Memory B cell (primary cell): ENCODE data around the gene OR2G2.

ENCODE experiments used
- ATAC-seq: fragments of 150-1000 bp; cut with Tn5 transposase; 2 replicates; pipeline ENCODE4 v1.10.0; 2021; ENCODE audit warnings: low read depth, mild to moderate bottlenecking, moderate library complexity
- DNase-seq, 2 donors: peaks; one replicate each; pipeline ENCODE4 v3.0.0; 2022; ENCODE audit warnings: low spot score in 2 of 2
- H3K27ac Mint-ChIP-seq: one replicate; pipeline ENCODE4 v1.8.0; 2022; ENCODE audit warnings: mild to moderate bottlenecking, moderate library complexity, mixed read lengths
- H3K27me3 Mint-ChIP-seq: one replicate; pipeline ENCODE4 v1.8.0; 2022; ENCODE audit warnings: mixed read lengths
- H3K36me3 Mint-ChIP-seq: one replicate; pipeline ENCODE4 v1.8.0; 2022; ENCODE audit warnings: mild to moderate bottlenecking, mixed read lengths
- H3K4me1 Mint-ChIP-seq: one replicate; pipeline ENCODE4 v1.8.0; 2022; ENCODE audit warnings: mixed read lengths
- H3K4me3 Mint-ChIP-seq: one replicate; pipeline ENCODE4 v1.8.0; 2022; ENCODE audit warnings: mild to moderate bottlenecking, moderate library complexity, mixed read lengths
- H3K9me3 Mint-ChIP-seq: one replicate; pipeline ENCODE4 v1.8.0; 2022; ENCODE audit warnings: mixed read lengths

Gene OR2G2

DNA sequence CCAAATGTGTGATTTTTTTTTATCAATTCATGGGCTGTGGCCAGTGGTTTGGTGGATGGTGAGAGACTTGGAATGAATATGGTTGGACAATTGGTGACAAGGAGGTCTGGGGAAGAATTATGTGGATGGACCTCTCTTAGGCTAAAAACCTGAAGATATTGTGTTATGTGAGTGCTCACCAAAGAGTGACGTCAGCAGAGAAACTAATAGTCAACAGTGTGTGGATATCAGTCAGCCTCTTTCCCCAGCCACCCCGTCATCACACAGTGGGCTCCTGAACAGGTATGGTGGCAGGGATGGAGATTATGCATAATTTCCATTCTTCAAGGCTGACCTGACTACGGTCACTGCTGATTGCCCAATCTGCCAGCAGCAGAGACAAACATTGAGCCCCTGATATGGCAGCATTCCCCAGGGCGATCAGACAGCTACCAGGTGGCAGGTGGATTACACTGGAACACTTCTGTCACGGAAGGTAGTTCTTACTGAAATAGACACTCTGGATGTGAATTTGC lies 9.2 kb upstream of the OR2G2 start:
- peaks cover 5% of the 10 kb centered on the region for H3K27me3 Mint-ChIP-seq
- H3K4me3 Mint-ChIP-seq: no peak overlapping the region
- no peak for ATAC-seq
- no peaks in the 10 kb centered on the region for H3K9me3 Mint-ChIP-seq
- H3K27ac Mint-ChIP-seq: no peak overlapping the region
- DNase-seq: no peak
- no peaks in the 10 kb centered on the region for H3K36me3 Mint-ChIP-seq
- no peaks in the 10 kb centered on the region for H3K4me1 Mint-ChIP-seq

DNA sequence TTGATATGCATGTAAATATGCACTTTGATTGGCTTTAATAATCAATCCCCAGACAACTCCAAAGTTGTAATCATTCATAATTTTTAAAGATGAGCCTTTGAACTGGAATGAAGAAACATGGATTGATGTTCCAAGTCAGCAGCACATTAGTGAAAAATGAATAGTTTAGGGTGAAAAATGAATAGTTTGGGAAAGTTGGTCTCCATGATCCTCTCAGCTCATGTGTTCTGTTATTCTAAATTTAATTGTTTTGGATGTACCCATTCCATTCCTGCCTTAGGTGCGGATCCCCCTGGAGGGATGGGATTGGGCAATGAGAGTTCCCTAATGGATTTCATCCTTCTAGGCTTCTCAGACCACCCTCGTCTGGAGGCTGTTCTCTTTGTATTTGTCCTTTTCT lies 17.1 kb downstream of the OR2G2 start, which contains the start of gene OR2G3:
TSS of gene OR2G3 (plus strand) at position 301 of the 400 bp plus-strand sequence. CDS start at position 301, 0 bp downstream.
- peaks cover 3% of the 10 kb centered on the region for H3K36me3 Mint-ChIP-seq
- H3K4me1 Mint-ChIP-seq: no peaks in the 10 kb centered on the region
- ATAC-seq: no peak
- DNase-seq: no peak
- peaks cover 5% of the 10 kb centered on the region for H3K9me3 Mint-ChIP-seq
- H3K4me3 Mint-ChIP-seq: no peak within 1 kb of the TSS
- H3K27me3 Mint-ChIP-seq: peaks cover 8% of the 10 kb centered on the region
- no peak within 1 kb of the TSS for H3K27ac Mint-ChIP-seq

DNA sequence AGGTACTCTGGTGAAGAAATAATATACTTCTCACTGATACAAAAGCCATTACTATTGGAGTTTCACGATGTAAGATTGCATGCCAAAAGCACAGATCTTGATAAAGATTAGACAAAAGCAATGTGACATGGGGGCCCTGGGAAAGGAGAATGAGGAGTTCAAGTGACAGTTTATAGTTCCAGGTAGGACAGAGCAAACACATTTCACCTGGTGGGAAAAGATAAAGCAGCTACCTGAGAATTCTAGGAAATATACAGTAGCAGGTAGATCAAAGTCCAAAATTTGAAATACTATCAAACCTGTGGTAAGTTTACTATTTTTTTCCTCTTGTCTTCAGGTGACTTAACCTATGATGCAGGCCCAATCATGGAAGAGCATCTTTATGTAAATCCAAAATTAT lies 25.2 kb downstream of the OR2G2 start:
- ATAC-seq: no peak
- Mint-ChIP-seq H3K9me3 (peaks cover 6% of the 10 kb centered on the region), H3K27ac (no peak overlapping the region), H3K4me3 (no peak overlapping the region), H3K4me1 (no peaks in the 10 kb centered on the region), H3K36me3 (peaks cover 3% of the 10 kb centered on the region), H3K27me3 (peaks cover 4% of the 10 kb centered on the region)
- DNase-seq: no peak

DNA sequence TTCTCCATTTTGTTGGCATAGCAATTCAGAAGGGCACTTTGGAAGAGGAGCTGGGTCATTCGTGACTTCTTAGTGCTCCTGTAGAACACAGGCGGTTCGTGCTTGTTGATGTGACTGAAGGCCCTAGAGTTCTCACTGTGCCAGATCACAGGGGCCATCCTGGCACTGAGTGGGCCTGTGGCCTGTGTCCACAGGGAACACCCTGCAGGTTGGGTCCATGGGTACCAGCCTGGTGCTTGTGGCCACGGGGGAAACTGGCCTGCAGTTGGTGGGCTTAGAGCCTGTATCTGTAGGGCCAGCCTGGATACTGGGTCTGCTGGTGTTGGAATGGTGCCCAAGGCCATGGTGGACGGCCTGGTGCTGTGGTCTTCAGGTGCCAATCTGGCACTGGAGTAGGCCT lies 26.5 kb downstream of the OR2G2 start:
- DNase-seq (no peak), ATAC-seq (no peak)
- no peak overlapping the region for H3K27ac Mint-ChIP-seq
- H3K4me3 Mint-ChIP-seq: no peak overlapping the region
- H3K36me3 Mint-ChIP-seq: peaks cover under 1% of the 10 kb centered on the region
- H3K4me1 Mint-ChIP-seq: no peaks in the 10 kb centered on the region
- peaks cover 4% of the 10 kb centered on the region for H3K9me3 Mint-ChIP-seq
- peaks cover 3% of the 10 kb centered on the region for H3K27me3 Mint-ChIP-seq

DNA sequence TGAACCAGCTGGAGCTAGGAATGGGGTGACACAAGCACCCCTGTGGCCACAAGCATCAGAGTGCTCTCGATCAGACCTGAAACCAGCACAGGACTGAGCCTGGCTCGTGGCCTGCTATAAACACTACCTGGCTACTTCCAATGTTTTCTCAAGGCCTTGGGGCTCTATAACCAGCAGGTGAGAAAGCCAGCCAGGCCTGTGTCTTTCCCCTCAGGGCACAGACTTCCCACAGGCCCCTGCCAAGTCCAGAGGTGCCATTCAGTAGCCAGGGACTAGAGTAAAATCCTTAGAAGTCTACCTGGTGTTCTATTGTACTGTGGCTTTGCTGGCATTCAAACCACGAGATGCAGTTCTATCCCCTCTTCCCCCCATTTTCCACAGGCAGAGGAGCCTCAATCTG lies 39.8 kb downstream of the OR2G2 start:
- Mint-ChIP-seq H3K4me1 (no peaks in the 10 kb centered on the region), H3K27me3 (no peaks in the 10 kb centered on the region), H3K9me3 (peaks cover 12% of the 10 kb centered on the region), H3K36me3 (no peaks in the 10 kb centered on the region), H3K4me3 (no peak overlapping the region), H3K27ac (no peak overlapping the region)
- DNase-seq (no peak), ATAC-seq (no peak)

DNA sequence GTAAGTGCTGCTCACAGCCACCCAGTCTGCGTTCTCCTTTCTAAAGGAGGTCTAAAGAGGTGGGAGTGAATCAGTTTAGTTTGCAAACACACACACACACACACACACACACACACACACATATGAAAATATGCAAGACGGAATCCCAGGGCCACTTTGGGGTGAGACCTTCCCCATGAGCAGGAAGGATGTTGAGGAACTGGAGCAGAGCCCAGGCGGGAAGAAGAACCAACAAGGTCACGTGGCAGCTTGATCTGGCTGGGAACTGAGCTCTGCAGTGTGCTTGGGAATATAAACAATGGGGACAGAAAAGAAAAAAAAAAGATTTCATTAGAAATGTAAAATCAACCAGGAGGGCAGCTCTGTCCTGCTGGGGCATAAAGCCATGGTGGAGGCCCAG lies 49.9 kb downstream of the OR2G2 start:
- H3K27me3 Mint-ChIP-seq: peaks cover 16% of the 10 kb centered on the region
- ATAC-seq (no peak), DNase-seq (no peak)
- H3K9me3 Mint-ChIP-seq: peaks cover 4% of the 10 kb centered on the region
- H3K4me3 Mint-ChIP-seq: no peak overlapping the region
- H3K27ac Mint-ChIP-seq: no peak overlapping the region
- peaks cover 2% of the 10 kb centered on the region for H3K36me3 Mint-ChIP-seq
- H3K4me1 Mint-ChIP-seq: peaks cover 3% of the 10 kb centered on the region

DNA sequence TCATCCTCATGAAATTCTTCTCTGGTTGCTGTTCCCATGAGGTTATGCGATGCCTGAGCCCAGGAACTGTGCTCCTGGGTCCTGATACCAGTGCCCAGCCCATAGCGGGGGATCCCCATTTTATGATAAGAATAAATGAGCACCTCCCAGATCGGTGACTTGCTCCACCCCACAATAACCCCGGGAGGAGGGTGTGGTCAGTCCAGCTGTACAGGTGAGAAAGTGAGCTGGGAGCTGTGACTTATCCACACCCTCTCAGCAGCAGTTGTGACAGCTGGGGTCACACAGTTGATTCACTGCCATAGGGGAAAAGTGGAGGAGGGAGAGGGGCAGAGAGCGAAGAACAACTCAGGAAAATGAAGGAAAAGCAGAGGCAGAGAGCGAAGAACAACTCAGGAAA lies 50.6 kb downstream of the OR2G2 start:
- ATAC-seq (no peak), DNase-seq (no peak)
- H3K4me3 Mint-ChIP-seq: no peak overlapping the region
- peaks cover 2% of the 10 kb centered on the region for H3K36me3 Mint-ChIP-seq
- peaks cover 19% of the 10 kb centered on the region for H3K27me3 Mint-ChIP-seq
- H3K9me3 Mint-ChIP-seq: peaks cover 5% of the 10 kb centered on the region
- H3K4me1 Mint-ChIP-seq: peaks cover 3% of the 10 kb centered on the region
- no peak overlapping the region for H3K27ac Mint-ChIP-seq
